GM12878 (cell line): ENCODE data around the gene CREB5. TPM values are rescaled to one million over a fixed set of nuclear protein-coding genes. Genes with fewer than 3 reads are reported as not detected.

Experiments
- ATAC-seq: fragments of 200-7000 bp; cut with Tn5 transposase; 3 replicates; pipeline ENCODE4 v1.9.1; 2020; ENCODE audit warnings: mild to moderate bottlenecking, moderate library complexity
- BruUV-seq: library from RNA; stranded (reverse); fragments of 400-500 nt; replicated peaks from 2 replicates; lab custom pipeline; 2021; lab: Mats Ljungman, UMichigan
- CTCF ChIA-PET: fragments of 300-600 bp; sonication (Branson Sonifier 250); formaldehyde crosslinking; extraction: SDS; loops from one replicate; lab custom pipeline; 2021; ENCODE audit warnings: inconsistent platforms; lab: Yijun Ruan, JAX
- POLR2A ChIA-PET: fragments of 350-600 bp; formaldehyde crosslinking; extraction: SDS; loops from one replicate; lab custom pipeline; 2021; ENCODE audit warnings: inconsistent platforms; lab: Charles Lee
- RAD21 ChIA-PET: fragments of 300-600 bp; sonication (Branson Sonifier 250); formaldehyde crosslinking; loops from one replicate; lab custom pipeline; 2023; ENCODE audit warnings: antibody characterized with exemption; ENCODE audit not compliant: unreplicated experiment; lab: Charles Lee
- SMC1A ChIA-PET: fragments of 300-600 bp; sonication (Branson Sonifier 250); formaldehyde crosslinking; loops from one replicate; lab custom pipeline; 2023; ENCODE audit not compliant: unreplicated experiment, uncharacterized antibody; lab: Charles Lee
- DNase-seq: peaks from one replicate; pipeline ENCODE4 v3.0.0-alpha.2; 2011; ENCODE audit warnings: low read depth, low spot score
- FAIRE-seq: peaks from 3 replicates; lab custom pipeline; 2011; peaks lifted over from hg19 to GRCh38; lab: Jason Lieb, UNC
- H2AFZ ChIP-seq: 2 replicates; pipeline ENCODE4 v1.6.0; 2011; ENCODE audit warnings: low read depth, low read length, control low read depth; ENCODE audit not compliant: control insufficient read depth
- H3K27ac ChIP-seq: 2 replicates; pipeline ENCODE4 v1.5.1; 2011; ENCODE audit warnings: control low read depth; ENCODE audit not compliant: control insufficient read depth, insufficient read depth
- H3K27me3 ChIP-seq, 2 experiments: replicated peaks in 1 of 2; 2 replicates each; pipeline versions ENCODE4 v1.6.0 to v1.6.1; 2011; ENCODE audit warnings: low read length in 1 of 2; ENCODE audit not compliant: control insufficient read depth in 2 of 2, insufficient read depth in 2 of 2
- H3K36me3 ChIP-seq, 2 experiments: 2 replicates each; pipeline ENCODE4 v1.5.1; 2011; ENCODE audit warnings: low read length in 1 of 2; ENCODE audit not compliant: control insufficient read depth in 2 of 2, insufficient read depth in 2 of 2
- H3K4me1 ChIP-seq: 2 replicates; pipeline ENCODE4 v1.6.1; 2011; ENCODE audit warnings: mild to moderate bottlenecking, low read length, moderate library complexity, mixed read lengths; ENCODE audit not compliant: control insufficient read depth, insufficient read depth
- H3K4me2 ChIP-seq: 2 replicates; pipeline ENCODE4 v1.6.0; 2011; ENCODE audit warnings: control low read depth; ENCODE audit not compliant: control insufficient read depth, insufficient read depth
- H3K4me3 ChIP-seq: fragments of 200-600 bp; sonication (generic); 2 replicates; pipeline ENCODE4 v1.5.1; 2016
- H3K79me2 ChIP-seq: 2 replicates; pipeline ENCODE4 v1.6.0; 2011; ENCODE audit warnings: low read length; ENCODE audit not compliant: control insufficient read depth, insufficient read depth
- H3K9ac ChIP-seq: 2 replicates; pipeline ENCODE4 v1.8.0; 2011; ENCODE audit warnings: low read length, control low read depth, mixed read lengths; ENCODE audit not compliant: control insufficient read depth, insufficient read depth
- H3K9me3 ChIP-seq: replicated peaks from 3 replicates; pipeline ENCODE4 v1.5.1; 2011; ENCODE audit warnings: mild to moderate bottlenecking, low read length; ENCODE audit not compliant: control insufficient read depth, insufficient read depth
- H4K20me1 ChIP-seq: 2 replicates; pipeline ENCODE4 v1.6.0; 2011; ENCODE audit not compliant: control insufficient read depth, insufficient read depth
- CHD4 ChIP-seq: fragments of 200-600 bp; sonication (generic); IDR thresholded peaks from 2 replicates; pipeline ENCODE4 v1.6.1; 2016; ENCODE audit warnings: mild to moderate bottlenecking
- EED ChIP-seq: sonication (generic); IDR thresholded peaks from 2 replicates; pipeline ENCODE4 v1.6.1; 2016; ENCODE audit warnings: antibody characterized with exemption, low read depth
- FOXK2 ChIP-seq: fragments of 450-650 bp; IDR thresholded peaks from 2 replicates; pipeline ENCODE4 v1.6.1; 2017; ENCODE audit warnings: mild to moderate bottlenecking, moderate library complexity
- HDAC6 ChIP-seq: fragments of 200-600 bp; sonication (generic); IDR thresholded peaks from one replicate; pipeline ENCODE4 v1.8.0; 2017; ENCODE audit warnings: antibody characterized with exemption; ENCODE audit not compliant: unreplicated experiment
- JUND ChIP-seq: IDR thresholded peaks from 2 replicates; pipeline ENCODE4 v1.6.1; 2012; ENCODE audit warnings: low read depth, mild to moderate bottlenecking, low read length, improper control_type of control experiment, moderate library complexity
- LARP7 ChIP-seq: fragments of 450-650 bp; IDR thresholded peaks from 2 replicates; pipeline ENCODE4 v1.6.1; 2017; ENCODE audit warnings: mild to moderate bottlenecking
- MTA3 ChIP-seq: IDR thresholded peaks from 2 replicates; pipeline ENCODE4 v1.6.1; 2012; ENCODE audit warnings: low read length, inconsistent platforms, borderline replicate concordance
- MXI1 ChIP-seq: fragments of 150-350 bp; IDR thresholded peaks from 2 replicates; pipeline ENCODE4 v1.6.1; 2011; ENCODE audit warnings: low read depth, mild to moderate bottlenecking, inconsistent platforms, low read length, improper control_type of control experiment
- NFXL1 ChIP-seq: fragments of 450-650 bp; IDR thresholded peaks from 2 replicates; pipeline ENCODE4 v1.6.1; 2017; ENCODE audit warnings: antibody characterized with exemption, mild to moderate bottlenecking, borderline replicate concordance
- NR2F1 ChIP-seq: fragments of 450-650 bp; conservative IDR thresholded peaks from 2 replicates; pipeline ENCODE4 v1.6.1; 2017; ENCODE audit warnings: mild to moderate bottlenecking
- NRF1 ChIP-seq: conservative IDR thresholded peaks from 2 replicates; pipeline ENCODE4 v1.6.1; 2011; ENCODE audit warnings: mild to moderate bottlenecking, low read depth, low read length, improper control_type of control experiment
- POLR2AphosphoS5 ChIP-seq: IDR thresholded peaks from 2 replicates; pipeline ENCODE4 v1.6.1; 2011; ENCODE audit warnings: mild to moderate bottlenecking, low read length, inconsistent platforms
- RBBP5 ChIP-seq: fragments of 200-600 bp; sonication (generic); conservative IDR thresholded peaks from 2 replicates; pipeline ENCODE4 v1.6.1; 2016
- RELA ChIP-seq: fragments of 450-650 bp; IDR thresholded peaks from 2 replicates; pipeline ENCODE4 v1.8.0; 2014; ENCODE audit warnings: borderline replicate concordance; ENCODE audit not compliant: partially characterized antibody
- SREBF1 ChIP-seq: IDR thresholded peaks from 2 replicates; pipeline ENCODE4 v1.6.1; 2012; ENCODE audit warnings: mild to moderate bottlenecking, low read length
- SUZ12 ChIP-seq: fragments of 200-600 bp; sonication (generic); IDR thresholded peaks from one replicate; pipeline ENCODE4 v1.6.1; 2018; ENCODE audit warnings: antibody characterized with exemption, mild to moderate bottlenecking; ENCODE audit not compliant: unreplicated experiment
- ZNF24 ChIP-seq: fragments of 450-650 bp; IDR thresholded peaks from 2 replicates; pipeline ENCODE4 v1.6.1; 2017; ENCODE audit warnings: antibody characterized with exemption, mild to moderate bottlenecking
- ZNF384 ChIP-seq: IDR thresholded peaks from 2 replicates; pipeline ENCODE4 v1.6.1; 2012; ENCODE audit warnings: low read depth, mild to moderate bottlenecking, low read length, improper control_type of control experiment, borderline replicate concordance
- WGBS: methylation state at CpG from one replicate; pipeline ENCODE4 v1.1.6; 2016; ENCODE audit warnings: low lambda C conversion rate; ENCODE audit not compliant: insufficient replicate concordance, insufficient coverage; ENCODE audit errors: missing lambda C conversion rate; 5-methylcytosine and 5-hydroxymethylcytosine counted together
- in situ Hi-C: fragments of 300-500 bp; cut with MboI; formaldehyde crosslinking; loops from 9 replicates; pipeline ENCODE4 v1.14.3; 2018; ENCODE audit warnings: mixed read lengths
- intact Hi-C: fragments of 100-400 bp; cut with micrococcal nuclease; formaldehyde crosslinking; loops from one replicate; pipeline ENCODE4 v1.14.2; 2022; ENCODE audit not compliant: unreplicated experiment
- polyA plus RNA-seq, 11 experiments: library from polyadenylated mRNA; depleted of rRNA in 4 of 11; unstranded in 6 of 11; stranded (reverse) in 5 of 11; fragments of >200 nt; fragmentation: Nextera tagmentation in 4 of 11; fragmentation: Illumina TruSeq in 1 of 11; extraction: Ambion mirVana in 4 of 11; extraction: Trizol in 1 of 11; gene quantifications; 1 replicate in 1 of 11; 2 replicates in 10 of 11; pipeline versions ENCODE4 v1.2.1 to v1.2.3, GENCODE V29; 2011 to 2016; ENCODE audit warnings: inconsistent platforms in 2 of 11, missing spikeins in 2 of 11, low read depth in 1 of 11
- total RNA-seq, 4 experiments: library from RNA; depleted of rRNA in 3 of 4; stranded (reverse); fragments of >200 nt in 3 of 4; fragmentation: Illumina TruSeq in 1 of 4; extraction: Trizol in 1 of 4; gene quantifications; 2 replicates each; pipeline versions ENCODE4 v1.2.1 to v1.2.3, GENCODE V29; 2013 to 2021
- TF ChIP-seq, protein P1 (sequence below): IDR thresholded peaks from 2 replicates; pipeline ENCODE4 v1.6.1; 2011; ENCODE audit warnings: low read depth, low read length, improper control_type of control experiment, borderline replicate concordance

CREB5 gene
- total and polyA plus RNA-seq, 10 of the 15 experiments (the other 5 are each of a cell fraction or from before 2014, with no cell fraction given), result 12.9 to 74.1 (median 53.0) TPM

DNA sequence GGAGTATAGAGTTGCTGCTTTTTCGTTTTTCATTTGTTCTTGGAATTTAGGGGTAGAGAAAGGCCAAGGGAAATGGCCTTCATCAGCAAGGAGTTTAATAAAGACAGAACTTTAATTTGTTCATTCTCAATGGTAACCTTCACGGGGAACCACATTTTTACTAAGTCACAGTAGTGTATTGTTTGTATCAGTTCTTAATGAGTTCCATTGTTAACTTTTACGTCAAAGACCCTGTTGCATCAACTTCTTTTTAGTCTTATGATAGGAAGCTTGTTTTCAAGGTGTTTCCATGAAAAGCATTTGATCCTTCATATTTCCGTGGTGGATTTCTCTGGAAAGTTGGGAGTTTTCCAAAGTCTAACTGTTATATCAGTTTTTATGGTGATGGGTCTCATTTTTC, 169.9 kb downstream of the CREB5 start:
- no peak overlapping the region for H3K4me3 ChIP-seq
- H3K9ac ChIP-seq, result no peak overlapping the region
- intact Hi-C loops, result no loop called here
- BruUV-seq, result no TSS peak
- no peaks in the 10 kb centered on the region for H3K27me3 ChIP-seq
- CTCF ChIA-PET, result no interaction called here
- no peak overlapping the region for H3K27ac ChIP-seq
- peaks cover 0 to 8% of the 10 kb centered on the region in 2 experiments; a peak in 2 of 4 replicates for H3K36me3 ChIP-seq
- no peak overlapping the region for H3K4me2 ChIP-seq
- no peak for FAIRE-seq
- SMC1A ChIA-PET, result interaction anchor here (1.3 to 13.6 kb wide), 3 partner anchors 9 to 35 kb away, joined by 3 to 151 read pairs (median 8); no protein-coding TSS in a partner anchor
- no peaks in the 10 kb centered on the region for H4K20me1 ChIP-seq
- 37% methylated on average over 4 of the region's 4 CpGs for WGBS
- H2AFZ ChIP-seq, result no peak overlapping the region
- RAD21 ChIA-PET, result interaction anchor here (1.7 to 2.2 kb wide), 2 partner anchors 29 to 40 kb away, joined by 6 to 7 read pairs; no protein-coding TSS in a partner anchor
- TF ChIP-seq NRF1 (no peak), NR2F1 (no peak), ZNF384 (no peak), HDAC6 (no peak), MXI1 (no peak), RELA (no peak), JUND (no peak), FOXK2 (no peak), SREBF1 (no peak), SUZ12 (no peak), RBBP5 (no peak), CHD4 (no peak), MTA3 (no peak), EED (no peak), POLR2AphosphoS5 (no peak), ZNF24 (no peak), NFXL1 (no peak), LARP7 (no peak)
- TF ChIP-seq, protein P1, sequence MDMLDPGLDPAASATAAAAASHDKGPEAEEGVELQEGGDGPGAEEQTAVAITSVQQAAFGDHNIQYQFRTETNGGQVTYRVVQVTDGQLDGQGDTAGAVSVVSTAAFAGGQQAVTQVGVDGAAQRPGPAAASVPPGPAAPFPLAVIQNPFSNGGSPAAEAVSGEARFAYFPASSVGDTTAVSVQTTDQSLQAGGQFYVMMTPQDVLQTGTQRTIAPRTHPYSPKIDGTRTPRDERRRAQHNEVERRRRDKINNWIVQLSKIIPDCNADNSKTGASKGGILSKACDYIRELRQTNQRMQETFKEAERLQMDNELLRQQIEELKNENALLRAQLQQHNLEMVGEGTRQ, result no peak
- ATAC-seq, result no peak
- DNase-seq, result no peak
- H3K9me3 ChIP-seq, result no peaks in the 10 kb centered on the region
- POLR2A ChIA-PET, result no interaction called here
- H3K4me1 ChIP-seq, result no peaks in the 10 kb centered on the region
- no peaks in the 10 kb centered on the region for H3K79me2 ChIP-seq
- in situ Hi-C loops, result no loop called here
